LNCAP (cell line): ENCODE data around the gene CACNA1A.

Experiments
- CTCF ChIP-seq: fragments of 450-650 bp; IDR thresholded peaks from 2 replicates; pipeline ENCODE4 v1.5.1; 2017; ENCODE audit warnings: mild to moderate bottlenecking

The CACNA1A gene

GRCh38 chr19:13337181-13337580 is 169.1 kb downstream of the CACNA1A start:
- no peak for TF ChIP-seq CTCF

GRCh38 chr19:13334801-13335481 is 171.3 kb downstream of the CACNA1A start:
- no peak for TF ChIP-seq CTCF

- no peak for TF ChIP-seq CTCF
These were observed 176.0 kb downstream of the CACNA1A start for GRCh38 chr19:13330285-13330684.

- no peak for TF ChIP-seq CTCF
These were observed 176.5 kb downstream of the CACNA1A start for GRCh38 chr19:13329766-13330165.

- no peak for TF ChIP-seq CTCF
These were observed 178.0 kb downstream of the CACNA1A start for GRCh38 chr19:13328241-13328640.

- no peak for TF ChIP-seq CTCF
These were observed 186.8 kb downstream of the CACNA1A start for GRCh38 chr19:13319526-13319925.

- TF ChIP-seq CTCF: no peak
These were observed 188.1 kb downstream of the CACNA1A start for GRCh38 chr19:13318190-13318589.

GRCh38 chr19:13315495-13315894 is 190.8 kb downstream of the CACNA1A start:
- TF ChIP-seq CTCF: no peak
